GM19397 (cell line): ENCODE data around the gene WWP2.
"Not testable (repeated sequence)": the region's sequence is repeated elsewhere in the genome, so short reads cannot be mapped to it uniquely, and the experiment has no call there.

Source experiments
- ATAC-seq: cut with Tn5 transposase; IDR thresholded peaks from one replicate; pipeline ENCODE4 v1.9.1; 2021; ENCODE audit warnings: mild to moderate bottlenecking, moderate library complexity; ENCODE audit not compliant: unreplicated experiment

Gene WWP2

DNA sequence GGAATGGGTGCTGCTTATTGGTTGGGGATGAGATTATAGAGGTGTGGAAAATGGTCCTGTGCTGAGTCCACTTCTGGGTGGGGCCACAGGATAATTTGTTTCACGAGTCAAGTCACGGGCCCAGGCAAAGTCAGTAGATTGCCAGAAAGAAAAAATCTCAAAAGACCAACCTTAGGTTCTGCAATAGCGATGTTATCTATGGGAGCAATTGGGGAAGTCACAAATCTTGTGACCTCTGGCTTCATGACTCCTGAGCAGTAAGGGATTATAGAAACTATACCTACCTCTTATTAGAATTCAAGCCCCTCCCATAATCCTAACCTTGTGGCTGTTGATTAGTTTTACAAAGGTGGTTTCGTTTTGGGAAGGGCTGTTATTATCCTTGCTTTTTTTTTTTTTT is 31.4 kb downstream of the WWP2 start:
- no peak for ATAC-seq

DNA sequence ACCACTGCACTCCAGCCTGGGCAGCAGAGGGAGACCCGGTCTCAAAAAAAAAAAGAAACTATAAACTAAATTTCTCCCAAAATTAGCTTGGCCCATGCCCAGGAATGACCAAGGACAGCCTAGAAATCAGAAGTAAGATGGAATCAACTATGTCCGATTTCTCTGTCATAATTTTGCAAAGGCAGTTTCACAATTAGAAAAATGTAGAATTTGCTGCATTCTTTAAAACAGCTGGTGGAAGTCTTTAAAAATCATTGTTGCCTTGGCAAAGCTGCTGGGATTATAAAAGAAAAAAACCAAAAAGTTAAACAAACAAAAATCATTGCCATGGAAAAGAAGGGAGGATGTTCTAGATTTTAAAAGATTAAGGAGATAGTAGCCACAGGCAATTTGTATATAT is 32.4 kb downstream of the WWP2 start:
- no peak for ATAC-seq

DNA sequence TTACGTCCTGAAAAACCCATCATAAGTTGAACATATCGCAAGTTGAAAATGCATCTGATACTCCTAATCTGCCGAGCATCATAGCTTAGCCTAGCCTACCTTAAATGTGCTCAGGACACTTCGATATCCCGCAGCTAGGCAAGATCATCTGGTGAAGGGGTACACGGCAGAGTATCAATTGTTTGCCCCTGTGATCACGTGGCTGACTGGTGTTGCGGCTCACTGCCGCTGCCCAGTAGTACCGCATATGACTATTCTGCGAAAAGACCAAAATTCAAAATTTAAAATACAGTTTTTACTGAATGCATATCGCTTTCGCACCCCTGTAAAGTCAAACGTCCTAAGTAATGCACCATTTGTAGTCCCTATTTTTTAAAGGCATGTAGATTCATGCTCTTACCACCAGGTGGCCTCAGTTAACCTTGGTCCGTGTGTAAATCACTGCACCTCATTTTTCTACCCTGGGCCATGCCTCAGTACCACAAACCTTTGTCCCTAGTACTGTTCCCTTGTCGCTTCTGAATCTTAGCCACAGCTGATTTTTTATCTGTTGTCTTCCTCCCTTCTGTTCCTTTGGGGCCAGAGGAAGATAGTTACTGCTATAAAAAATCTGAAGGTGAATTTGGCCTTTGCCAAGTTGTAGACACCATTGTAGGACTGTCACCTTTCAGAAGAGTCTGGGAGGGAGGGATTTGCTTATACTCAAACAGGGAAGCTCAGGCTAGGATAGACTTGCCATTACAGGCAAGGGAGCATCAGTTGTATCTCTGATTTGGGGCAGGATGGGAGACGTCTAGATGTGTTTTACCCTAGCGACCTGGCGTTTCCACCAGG is 34.4 kb downstream of the WWP2 start:
- no peak for ATAC-seq

DNA sequence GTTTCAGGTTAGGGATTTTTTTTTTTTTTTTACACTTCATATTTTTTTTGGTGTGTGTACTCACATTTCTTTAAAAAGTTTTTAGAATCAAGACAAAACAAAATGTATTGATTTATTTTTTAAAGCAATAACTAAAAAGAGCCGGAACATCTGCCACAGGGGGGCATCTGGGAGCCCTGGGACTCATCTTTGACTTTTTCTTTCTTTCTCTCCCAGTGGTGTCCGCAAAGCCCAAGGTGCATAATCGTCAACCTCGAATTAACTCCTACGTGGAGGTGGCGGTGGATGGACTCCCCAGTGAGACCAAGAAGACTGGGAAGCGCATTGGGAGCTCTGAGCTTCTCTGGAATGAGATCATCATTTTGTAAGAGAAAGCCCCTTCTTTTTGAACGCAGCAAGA is 36.3 kb downstream of the WWP2 start:
- ATAC-seq, result no peak

DNA sequence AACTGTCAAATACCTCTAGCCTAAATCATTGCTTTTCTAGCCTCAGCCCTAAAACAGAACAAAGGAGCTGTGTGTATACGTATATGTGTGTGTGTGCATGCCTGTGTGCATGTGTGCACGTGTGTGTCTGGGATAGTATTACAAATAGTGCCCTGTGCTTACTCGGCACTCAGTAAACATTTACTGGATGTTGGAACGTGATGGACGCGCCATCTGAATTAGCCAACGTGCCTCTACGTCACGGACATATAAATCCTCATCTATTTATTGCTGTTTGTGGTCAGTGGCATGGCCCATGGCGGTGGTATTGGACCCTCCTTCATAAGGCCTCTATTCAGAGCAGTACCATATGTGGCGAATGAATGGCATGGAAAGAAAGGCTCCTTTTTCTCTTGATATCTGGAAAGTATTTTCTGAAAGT is 37.5 kb downstream of the WWP2 start:
- no peak for ATAC-seq

DNA sequence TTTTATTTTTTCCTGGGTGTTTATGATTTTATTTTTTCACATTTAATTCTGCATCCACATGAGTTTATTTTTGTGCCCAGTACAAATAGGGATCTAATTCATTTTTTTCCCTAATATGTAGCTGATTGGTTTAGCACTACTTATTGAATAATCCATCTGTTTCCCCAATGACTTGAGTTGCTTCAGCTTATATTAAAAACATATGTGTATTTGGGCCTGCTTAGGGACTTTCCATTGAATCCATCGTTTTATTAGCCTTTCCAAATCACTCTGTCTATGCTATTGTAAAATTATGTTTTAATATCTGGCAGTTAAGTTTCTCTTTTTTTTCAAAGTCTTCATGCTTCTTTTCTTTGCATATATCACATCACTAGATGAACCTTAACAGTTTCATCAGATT is 42.2 kb downstream of the WWP2 start:
- no peak for ATAC-seq

DNA sequence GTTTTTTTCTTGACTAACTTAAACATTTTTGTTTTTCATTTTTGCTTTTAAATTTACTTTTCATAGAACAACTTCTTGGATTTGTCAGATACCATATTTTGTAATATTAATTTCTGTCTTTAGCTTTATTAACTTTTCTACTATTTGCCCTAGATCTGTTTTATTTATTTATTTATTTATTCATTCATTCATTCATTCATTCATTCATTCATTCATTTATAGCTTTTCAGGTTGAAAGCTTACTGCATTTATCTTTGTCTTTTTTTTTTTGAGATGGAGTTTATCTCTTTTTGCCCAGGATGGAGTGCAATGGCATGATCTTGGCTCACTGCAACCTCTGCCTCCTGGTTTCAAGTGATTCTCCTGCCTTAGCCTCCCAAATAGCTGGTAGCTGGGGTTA is 44.6 kb downstream of the WWP2 start:
- ATAC-seq, result not testable (repeated sequence)

DNA sequence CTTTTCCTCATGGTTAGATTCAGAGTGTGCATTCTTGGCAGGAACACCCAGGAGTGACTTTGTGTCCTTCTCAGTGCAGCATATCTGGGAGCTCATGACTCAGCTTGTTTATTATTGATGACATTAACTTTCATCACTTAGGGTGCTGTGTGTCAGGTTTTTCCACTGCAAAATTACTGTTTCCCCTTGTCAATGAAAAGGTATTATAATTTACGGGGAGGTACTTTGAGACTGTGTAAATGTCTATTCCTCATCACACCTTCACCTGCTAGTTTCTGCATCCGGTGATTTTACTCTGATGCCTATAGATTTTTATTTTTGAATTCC is 50.5 kb downstream of the WWP2 start:
- no peak for ATAC-seq

DNA sequence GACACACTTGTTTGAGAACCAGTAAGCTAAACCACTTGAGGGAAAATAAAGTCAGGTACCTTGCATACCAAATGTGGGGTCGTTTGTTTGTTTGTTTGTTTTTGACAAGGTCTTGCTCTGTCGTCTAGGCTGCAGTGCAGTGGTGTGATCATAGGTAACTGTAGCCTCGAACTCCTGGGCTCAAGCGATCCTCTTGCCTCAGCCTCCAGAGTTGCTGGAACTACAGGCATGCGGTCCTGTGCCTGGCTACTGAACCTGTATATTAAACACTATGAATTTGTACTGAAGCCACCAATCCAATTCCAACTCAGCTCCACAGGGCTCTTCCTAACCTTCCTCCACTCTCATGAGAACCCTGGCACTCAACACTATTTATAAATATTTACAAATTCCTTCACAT is 51.9 kb downstream of the WWP2 start:
- ATAC-seq, result no peak

DNA sequence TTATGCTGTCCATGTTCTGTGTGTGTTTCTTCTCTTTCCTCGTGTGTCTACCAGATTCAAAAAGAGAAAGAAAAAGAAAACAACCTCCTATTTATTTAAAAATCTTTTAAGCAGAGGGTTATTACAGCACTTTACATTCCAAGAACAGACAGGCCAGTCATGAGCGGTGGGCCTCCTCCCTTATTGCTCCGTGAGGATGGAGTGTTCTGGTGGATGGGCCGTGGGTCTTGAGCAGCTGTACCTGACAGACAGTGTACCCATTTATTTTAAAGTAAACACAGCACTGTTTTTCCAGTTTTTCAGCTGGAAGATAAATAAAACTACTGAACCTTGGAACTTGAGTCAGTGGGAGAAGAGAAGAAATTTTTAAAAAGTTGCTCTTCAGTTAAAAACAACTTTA is 52.4 kb downstream of the WWP2 start:
- ATAC-seq, result no peak

DNA sequence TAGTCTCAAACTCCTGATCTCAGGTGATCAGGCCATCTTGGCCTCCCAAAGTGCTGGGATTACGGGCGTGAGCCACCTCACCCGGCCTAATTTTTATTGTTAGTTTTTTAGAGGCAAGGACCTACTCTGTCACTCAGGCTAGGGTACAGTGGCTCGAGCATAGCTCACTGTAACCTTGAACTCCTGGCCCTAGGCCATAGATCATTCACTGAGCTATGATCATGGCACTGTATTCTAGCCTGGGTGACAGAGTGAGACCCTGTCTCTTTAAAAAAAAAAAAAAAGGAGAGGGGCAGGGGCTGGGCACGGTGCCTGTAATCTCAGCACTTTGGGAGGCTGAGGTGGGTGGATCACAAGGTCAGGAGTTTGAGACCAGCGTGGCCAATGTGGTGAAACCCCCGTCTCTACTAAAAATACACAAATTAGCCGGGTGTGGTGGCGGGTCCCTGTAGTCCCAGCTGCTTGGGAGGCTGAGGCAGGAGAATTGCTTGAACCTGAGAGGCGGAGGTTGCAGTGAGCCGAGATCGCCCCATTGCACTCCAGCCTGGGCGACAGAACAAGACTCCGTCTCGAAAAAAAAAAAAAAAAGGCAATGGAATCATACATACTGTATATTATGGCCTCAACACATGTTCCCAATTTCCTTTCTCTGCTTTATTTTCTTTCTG is 53.2 kb downstream of the WWP2 start:
- ATAC-seq, result not testable (repeated sequence)

DNA sequence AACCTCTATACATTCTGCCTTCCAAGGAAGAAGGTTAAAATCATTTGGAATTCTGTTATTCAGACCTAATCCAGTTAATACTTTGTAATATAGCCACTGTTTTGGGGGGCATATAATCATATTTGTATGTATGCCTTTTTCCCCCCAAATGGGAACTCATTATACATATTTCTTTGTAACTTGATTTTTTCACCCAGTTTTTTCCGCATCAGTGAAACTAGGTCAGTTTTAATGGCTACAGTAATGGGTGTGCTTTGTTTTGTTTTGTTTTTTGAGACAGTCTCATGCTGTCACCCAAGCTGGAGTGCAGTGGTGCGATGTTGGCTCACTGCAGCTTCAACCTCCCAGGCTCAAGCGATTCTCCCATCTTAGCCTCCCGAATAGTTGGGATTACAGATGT is 54.9 kb downstream of the WWP2 start:
- no peak for ATAC-seq

DNA sequence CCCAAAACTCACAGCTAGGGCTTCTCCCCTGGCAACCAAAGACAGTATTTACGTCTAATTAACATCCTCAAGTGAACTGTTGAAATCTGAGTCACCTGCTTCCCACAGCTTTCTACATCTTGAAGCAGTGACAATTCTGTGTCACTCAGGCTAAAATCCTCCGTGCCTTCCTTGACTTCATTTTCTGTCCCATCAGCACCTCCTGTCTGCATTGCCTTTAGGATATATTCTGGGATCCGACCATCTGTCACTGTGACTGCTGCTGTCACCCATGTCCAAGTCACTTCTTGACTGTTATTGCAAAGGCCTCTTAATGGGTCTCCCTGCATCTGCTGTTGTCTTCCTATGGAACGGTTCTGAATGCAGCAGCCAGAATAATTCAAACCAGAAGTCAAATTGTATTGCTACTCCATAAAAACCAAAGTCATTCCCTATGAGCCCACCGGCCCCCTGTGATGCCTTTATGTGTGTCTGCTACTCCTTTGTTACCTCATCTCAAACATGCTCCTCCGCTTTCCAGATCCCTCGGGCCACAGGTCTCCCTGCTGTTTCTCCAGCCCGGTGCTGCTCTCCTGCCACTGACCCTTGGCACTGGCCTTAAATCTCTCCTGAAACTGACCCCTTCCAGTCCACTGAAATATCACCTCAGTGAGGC is 56.9 kb downstream of the WWP2 start:
- ATAC-seq, result no peak

DNA sequence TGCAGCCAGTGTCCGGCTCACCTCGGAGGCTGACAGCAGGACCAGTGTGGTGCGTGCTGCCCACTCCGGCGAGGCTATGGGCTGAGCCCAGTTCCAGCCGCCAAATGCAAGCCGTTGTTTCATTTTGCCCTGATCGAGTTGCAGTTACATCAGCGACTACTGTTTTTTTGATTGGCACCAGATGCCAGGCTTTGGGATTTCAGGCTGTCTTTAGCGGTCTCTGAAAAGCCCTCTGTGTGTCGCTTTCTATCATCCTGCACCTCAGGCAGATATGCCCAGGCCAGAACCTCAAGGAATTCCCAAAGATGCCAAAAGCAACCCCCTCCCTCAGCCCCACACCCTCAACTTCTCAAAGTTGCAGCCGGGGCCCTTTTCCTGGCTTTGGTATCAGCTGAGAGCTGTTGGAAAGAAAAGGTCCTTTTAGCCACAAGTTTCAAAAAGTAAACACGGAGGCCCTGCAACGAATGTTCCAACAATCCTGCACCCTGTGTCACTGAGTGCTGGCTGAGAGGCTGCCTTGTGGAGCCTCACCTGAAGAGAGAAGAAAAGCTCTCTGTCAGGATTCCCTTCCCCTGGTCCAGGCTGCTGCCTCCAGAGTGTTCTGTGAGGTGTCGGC is 58.9 kb downstream of the WWP2 start:
- ATAC-seq, result no peak

DNA sequence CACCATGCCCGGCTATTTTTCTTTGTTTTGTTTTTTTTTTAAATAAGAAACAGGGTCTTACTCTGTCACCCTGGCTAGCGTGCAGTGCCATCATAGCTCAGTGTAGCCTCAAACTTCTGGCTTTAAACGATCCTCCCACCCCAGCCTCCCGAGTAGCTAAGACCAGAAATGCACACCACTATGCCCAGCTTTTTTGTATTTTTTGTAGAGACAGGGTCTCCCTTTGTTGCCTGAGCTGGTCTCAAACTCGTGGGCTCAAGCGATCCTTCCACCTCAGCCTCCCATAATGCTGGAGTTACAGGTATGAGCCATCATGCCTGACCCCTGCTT is 59.7 kb downstream of the WWP2 start:
- no peak for ATAC-seq

DNA sequence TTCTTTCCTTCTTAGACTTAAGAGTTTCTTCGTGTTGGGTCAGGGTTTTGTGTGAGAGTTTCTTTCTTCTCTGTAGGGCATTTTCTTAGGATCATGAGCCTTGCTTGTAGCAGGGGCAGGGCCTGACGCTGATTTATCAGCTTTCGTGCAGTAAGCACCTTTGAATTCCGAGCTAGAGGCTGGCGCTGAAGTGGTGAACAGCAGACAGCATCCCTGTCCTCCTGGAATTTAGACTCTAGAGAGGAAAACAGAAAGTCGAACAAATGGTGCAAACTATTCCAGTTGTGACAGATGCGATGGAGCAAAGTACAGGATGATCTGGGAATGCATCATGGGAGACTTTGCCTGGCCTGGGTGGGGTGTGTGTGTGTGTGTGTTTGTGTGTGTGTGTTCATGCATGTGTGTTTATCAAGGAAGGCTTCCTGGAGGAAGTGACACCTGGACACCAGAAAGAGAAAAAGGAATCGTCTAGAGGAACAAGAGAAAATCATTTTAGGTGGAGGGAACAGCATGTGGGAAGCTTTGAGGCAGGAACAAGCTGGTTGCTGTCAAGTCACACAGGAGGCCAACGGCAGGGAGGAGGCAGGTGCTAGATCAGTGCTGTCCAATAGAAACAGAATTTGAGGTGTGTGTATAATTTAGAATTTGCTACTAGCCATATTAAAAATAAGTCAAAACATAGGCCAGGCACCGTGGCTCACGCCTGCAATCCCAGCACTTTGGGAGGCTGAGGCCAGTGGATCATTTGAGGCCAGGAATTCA is 60.2 kb downstream of the WWP2 start:
- ATAC-seq, result no peak

DNA sequence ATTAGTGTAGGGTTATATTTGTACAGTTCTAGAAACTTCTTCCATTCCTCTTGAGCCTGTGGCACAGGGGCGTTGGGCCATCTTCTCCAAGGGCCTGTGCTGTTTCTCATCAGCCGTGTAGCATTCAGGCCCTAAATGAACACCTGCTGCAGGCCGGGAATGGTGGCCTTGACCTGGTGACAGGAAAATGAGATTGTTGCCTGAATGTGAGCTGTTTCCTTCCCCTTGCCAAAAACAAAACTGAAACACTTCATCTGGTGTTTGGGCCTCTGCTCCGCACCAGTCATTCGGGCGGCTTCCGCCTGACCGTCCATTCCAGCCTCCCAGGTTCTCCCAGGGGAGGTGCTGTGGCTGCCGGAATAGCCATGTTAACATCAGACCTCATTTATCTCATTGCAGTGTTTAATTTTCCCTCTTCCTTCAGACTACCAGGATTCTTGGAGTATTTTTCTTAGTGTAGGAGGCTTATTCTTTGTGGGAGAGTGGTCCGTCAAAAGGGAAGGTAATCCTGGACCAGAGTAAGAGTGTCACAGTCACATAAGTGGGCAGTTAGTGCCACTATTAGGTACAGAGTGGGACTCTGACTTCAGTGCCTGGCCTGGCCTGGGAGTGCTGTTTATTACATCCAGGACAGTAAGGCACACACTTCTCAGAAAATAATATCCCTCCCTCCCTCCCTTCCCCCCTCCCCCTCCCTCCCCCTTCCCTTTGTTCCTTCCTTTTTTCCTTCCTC is 61.9 kb downstream of the WWP2 start:
- ATAC-seq, result peak; percentile 96

DNA sequence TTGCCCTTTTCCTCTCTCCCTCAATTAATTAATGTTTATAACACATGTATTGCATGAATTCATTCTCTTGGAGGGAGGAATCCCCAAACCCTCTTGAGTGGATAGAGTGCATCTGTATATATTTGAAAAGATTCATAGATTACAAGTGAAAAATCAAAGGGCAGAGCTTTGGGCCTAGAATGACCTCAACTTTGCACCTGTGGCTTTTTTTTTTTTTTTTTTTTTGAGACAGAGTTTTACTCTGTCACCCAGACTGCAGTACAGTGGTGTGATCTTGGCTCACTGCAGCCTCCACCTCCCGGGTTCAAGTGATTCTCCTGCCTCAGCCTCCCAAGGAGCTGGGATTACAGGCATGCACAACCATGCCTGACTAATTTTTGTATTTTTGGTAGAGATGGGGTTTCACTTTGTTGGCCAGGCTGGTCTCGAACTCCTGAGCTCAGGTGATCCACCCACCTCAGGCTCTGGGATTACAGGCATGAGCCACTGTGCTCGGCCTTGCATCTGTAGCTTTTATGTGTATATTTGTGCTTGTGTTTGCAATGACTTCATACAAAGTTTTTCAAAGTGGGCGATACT is 62.5 kb downstream of the WWP2 start:
- ATAC-seq, result not testable (repeated sequence)

DNA sequence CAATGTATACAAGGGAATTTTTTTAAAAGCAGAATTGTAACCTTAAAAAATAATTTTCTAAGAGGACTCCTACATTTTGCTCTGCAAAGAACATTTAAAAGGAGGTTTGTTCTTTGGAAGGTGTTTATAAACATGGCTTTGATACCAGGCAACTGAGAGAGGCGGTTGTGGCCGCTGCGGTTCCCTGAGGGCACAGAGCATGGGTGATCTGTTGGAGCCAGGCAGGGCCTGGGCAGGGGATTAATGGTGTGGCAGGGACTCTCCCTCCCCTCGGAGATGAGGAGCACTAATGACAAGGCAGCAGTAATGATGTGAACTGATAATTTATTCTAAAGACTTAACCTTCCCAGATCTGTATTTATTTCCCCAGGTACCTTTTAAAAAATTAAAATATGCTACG is 65.4 kb downstream of the WWP2 start:
- no peak for ATAC-seq

DNA sequence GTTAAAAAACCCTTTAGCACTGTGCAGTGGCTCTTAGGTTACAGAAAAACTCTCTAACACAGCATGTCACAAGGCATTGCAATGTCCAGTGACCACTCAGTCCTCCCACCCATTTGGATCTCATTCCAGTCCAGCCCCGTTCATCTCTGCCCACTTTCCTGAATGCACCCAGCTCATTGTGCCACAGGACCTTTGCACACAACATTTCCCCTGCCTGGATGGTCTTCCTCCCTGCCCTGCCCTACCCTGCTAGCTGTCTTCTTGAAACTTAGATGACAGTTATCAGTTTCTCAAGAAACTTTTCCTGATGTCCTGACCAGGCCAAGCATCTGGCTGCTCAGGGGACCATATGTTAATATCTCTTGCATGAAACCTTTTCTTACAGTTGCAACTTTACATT is 67.2 kb downstream of the WWP2 start:
- no peak for ATAC-seq
